Liver (tissue), 9 donors: ENCODE measurements around the gene HSPA12B. TPM values are rescaled to one million over a fixed set of nuclear protein-coding genes. Genes with fewer than 3 reads are reported as not detected.

Source experiments
- DNase-seq: peaks from one replicate; pipeline ENCODE4 v3.0.0-alpha.2; 2017; ENCODE audit warnings: low spot score
- H3K27ac ChIP-seq, 2 donors: one replicate each; pipeline ENCODE4 v1.7.0; 2013; ENCODE audit warnings: inconsistent platforms in 2 of 2, low read length in 2 of 2, control low read depth in 1 of 2, low read depth in 1 of 2, mild to moderate bottlenecking in 1 of 2
- H3K27me3 ChIP-seq, 4 donors: one replicate each; pipeline versions ENCODE4 v1.6.1 to v1.7.0; 2013; ENCODE audit warnings: low read length in 3 of 4, inconsistent platforms in 1 of 4, mild to moderate bottlenecking in 1 of 4, moderate library complexity in 1 of 4; ENCODE audit not compliant: control insufficient read depth in 4 of 4, insufficient read depth in 4 of 4
- H3K36me3 ChIP-seq, 4 donors: one replicate each; pipeline versions ENCODE4 v1.6.1 to v1.7.0; 2013; ENCODE audit warnings: low read length in 3 of 4, mild to moderate bottlenecking in 3 of 4, low read depth in 1 of 4, moderate library complexity in 1 of 4; ENCODE audit not compliant: control insufficient read depth in 4 of 4, insufficient read depth in 3 of 4
- H3K4me1 ChIP-seq, 4 donors: one replicate each; pipeline versions ENCODE4 v1.6.1 to v1.7.0; 2013; ENCODE audit warnings: low read length in 3 of 4, mild to moderate bottlenecking in 3 of 4, moderate library complexity in 1 of 4; ENCODE audit not compliant: control insufficient read depth in 4 of 4, insufficient read depth in 4 of 4
- H3K4me3 ChIP-seq, 3 donors: one replicate each; pipeline versions ENCODE4 v1.6.1 to v1.7.0; 2013; ENCODE audit warnings: low read length in 3 of 3, control low read depth in 1 of 3, low read depth in 1 of 3, mild to moderate bottlenecking in 1 of 3
- H3K9ac ChIP-seq, 2 donors: one replicate each; pipeline ENCODE4 v1.7.0; 2013; ENCODE audit warnings: low read length in 2 of 2, mild to moderate bottlenecking in 2 of 2, moderate library complexity in 2 of 2, control low read depth in 1 of 2, low read depth in 1 of 2
- H3K9me3 ChIP-seq, 4 donors: one replicate each; pipeline versions ENCODE4 v1.6.1 to v1.7.0; 2013; ENCODE audit warnings: low read length in 3 of 4; ENCODE audit not compliant: control insufficient read depth in 4 of 4
- ATF3 ChIP-seq: IDR thresholded peaks from 2 replicates; pipeline ENCODE4 v1.6.1; 2016; ENCODE audit warnings: antibody characterized with exemption
- CTCF ChIP-seq: fragments of 150-350 bp; IDR thresholded peaks from 2 replicates; pipeline ENCODE4 v1.5.1; 2017; ENCODE audit warnings: improper control_type of control experiment, low read depth, low read length; ENCODE audit not compliant: missing input control
- EGR1 ChIP-seq, 2 donors: IDR thresholded peaks; 2 replicates each; pipeline ENCODE4 v1.6.1; 2016 to 2018; ENCODE audit warnings: antibody characterized with exemption in 2 of 2, low read depth in 2 of 2
- FOXA1 ChIP-seq: IDR thresholded peaks from 2 replicates; pipeline ENCODE4 v1.6.1; 2016; ENCODE audit warnings: antibody characterized with exemption
- FOXA2 ChIP-seq: IDR thresholded peaks from 2 replicates; pipeline ENCODE4 v1.6.1; 2016; ENCODE audit warnings: antibody characterized with exemption
- GABPA ChIP-seq, 2 donors: IDR thresholded peaks in 1 of 2; conservative IDR thresholded peaks in 1 of 2; 2 replicates each; pipeline ENCODE4 v1.6.1; 2016; ENCODE audit warnings: antibody characterized with exemption in 2 of 2, mild to moderate bottlenecking in 1 of 2, moderate library complexity in 1 of 2
- HNF4A ChIP-seq, 2 donors: conservative IDR thresholded peaks; 2 replicates each; pipeline ENCODE4 v1.6.1; 2016; ENCODE audit warnings: antibody characterized with exemption in 2 of 2, mild to moderate bottlenecking in 2 of 2
- HNF4G ChIP-seq: IDR thresholded peaks from 2 replicates; pipeline ENCODE4 v1.6.1; 2016; ENCODE audit warnings: antibody characterized with exemption
- JUND ChIP-seq, 2 donors: IDR thresholded peaks; 2 replicates each; pipeline ENCODE4 v1.6.1; 2016; ENCODE audit warnings: antibody characterized with exemption in 2 of 2
- MAX ChIP-seq: IDR thresholded peaks from 2 replicates; pipeline ENCODE4 v1.6.1; 2016; ENCODE audit warnings: antibody characterized with exemption
- NR2F2 ChIP-seq: IDR thresholded peaks from 2 replicates; pipeline ENCODE4 v1.6.1; 2016; ENCODE audit warnings: antibody characterized with exemption
- RAD21 ChIP-seq, 2 donors: IDR thresholded peaks; 2 replicates each; pipeline ENCODE4 v1.6.1; 2016; ENCODE audit warnings: antibody characterized with exemption in 2 of 2, mild to moderate bottlenecking in 2 of 2
- REST ChIP-seq: IDR thresholded peaks from 2 replicates; pipeline ENCODE4 v1.6.1; 2016; ENCODE audit warnings: antibody characterized with exemption, mild to moderate bottlenecking
- RXRA ChIP-seq, 2 donors: IDR thresholded peaks; 2 replicates each; pipeline ENCODE4 v1.6.1; 2017 to 2018; ENCODE audit warnings: antibody characterized with exemption in 2 of 2, mild to moderate bottlenecking in 1 of 2
- SP1 ChIP-seq: IDR thresholded peaks from 2 replicates; pipeline ENCODE4 v1.6.1; 2018; ENCODE audit warnings: antibody characterized with exemption, mild to moderate bottlenecking
- TAF1 ChIP-seq: conservative IDR thresholded peaks from 2 replicates; pipeline ENCODE4 v1.6.1; 2016; ENCODE audit warnings: antibody characterized with exemption, mild to moderate bottlenecking
- YY1 ChIP-seq: IDR thresholded peaks from 2 replicates; pipeline ENCODE4 v1.6.1; 2016; ENCODE audit warnings: antibody characterized with exemption, mild to moderate bottlenecking
- ZBTB33 ChIP-seq: IDR thresholded peaks from 2 replicates; pipeline ENCODE4 v1.6.1; 2016; ENCODE audit warnings: antibody characterized with exemption
- WGBS: extraction: QIAGEN DNeasy Blood & Tissue Kit; methylation state at CpG from one replicate; pipeline ENCODE4 v1.1.7; 2013; 5-methylcytosine and 5-hydroxymethylcytosine counted together
- polyA plus RNA-seq, 2 donors: library from polyadenylated mRNA; stranded (reverse) in 1 of 2; unstranded in 1 of 2; fragments of 200-250 nt in 1 of 2; fragments of >200 nt in 1 of 2; fragmentation: Nextera tagmentation in 1 of 2; extraction: Ambion mirVana in 1 of 2; gene quantifications; one replicate each; pipeline versions ENCODE4 v1.2.1 to v1.2.3, GENCODE V29; 2013 to 2015
- total RNA-seq, 2 donors: library from RNA; depleted of rRNA; stranded (reverse); fragments of >200 nt; gene quantifications; one replicate each; pipeline ENCODE4 v1.2.3, GENCODE V29; 2014
- donor health status: healthy.
- donor health status: healthy.
- donor health status: healthy.
- donor health status: healthy.
- donor health status: healthy.

Gene HSPA12B
- total and polyA plus RNA-seq, 4 donors = 0.72 to 1.8 (median 0.87) TPM

- Histone ChIP-seq H3K36me3 (no peaks in the 10 kb centered on the region), H3K27me3 (no peaks in the 10 kb centered on the region), H3K4me1 (peaks cover 0 to 5% (median 2%) of the 10 kb centered on the region in 4 donors), H3K9me3 (no peaks in the 10 kb centered on the region), H3K9ac (no peak overlapping the region), H3K4me3 (peak overlapping the region in 1 of 3 donors; percentile 1), H3K27ac (no peak overlapping the region)
- WGBS = 27% methylated on average over 45 of the region's 45 CpGs
- TF ChIP-seq HNF4A (conservative IDR thresholded peaks at IDR 0.05) (no peak), RAD21 (IDR thresholded peaks at IDR 0.05) (no peak), FOXA1 (no peak), YY1 (no peak), FOXA2 (no peak), HNF4G (no peak), CTCF (no peak), EGR1 (IDR thresholded peaks at IDR 0.05; ENCODE audit: low read depth in 2 of 2) (no peak), ZBTB33 (no peak), NR2F2 (no peak), TAF1 (no peak), REST (no peak), ATF3 (no peak), MAX (no peak), RXRA (IDR thresholded peaks at IDR 0.05) (no peak), JUND (IDR thresholded peaks at IDR 0.05) (no peak), GABPA (IDR thresholded peaks at IDR 0.05 in 1 of 2, conservative IDR thresholded peaks at IDR 0.05 in 1 of 2) (no peak), SP1 (no peak)
- DNase-seq = peak; percentile 84
Measured at GRCh38 chr20:3744806-3745685, 12.6 kb downstream of the HSPA12B start.
